Measurements from ENCODE around the gene CEP135. TPM values are rescaled to one million over a fixed set of nuclear protein-coding genes. Genes with fewer than 3 reads are reported as not detected.

The CEP135 gene
- total RNA-seq, 1 donor from 2014 or later, result 4.8 TPM

GRCh38 chr4:56077676-56078075 is 128.9 kb downstream of the CEP135 start:
- DNase-seq (ENCODE audit: low read depth), result no peak

DNA sequence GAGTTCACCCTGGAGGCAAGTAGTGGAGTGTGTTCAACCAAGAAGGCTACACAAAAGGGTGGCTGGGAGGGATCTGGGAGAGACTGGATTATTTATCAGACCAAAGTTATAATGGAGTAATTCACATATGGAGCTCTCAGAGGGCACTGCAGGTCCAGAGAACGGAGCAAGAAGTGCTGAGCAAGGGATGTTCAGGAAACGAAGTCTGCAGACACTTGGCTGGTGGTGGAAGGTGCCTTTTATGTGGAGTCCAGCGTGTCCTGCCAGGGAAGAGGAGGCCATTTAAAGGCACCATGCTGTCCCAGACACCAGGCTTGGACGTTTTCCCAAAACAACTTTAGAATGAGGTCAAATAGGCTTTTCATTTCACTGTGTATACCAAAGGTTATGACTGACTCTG is 130.1 kb downstream of the CEP135 start:
- DNase-seq (ENCODE audit: low read depth), result no peak

DNA sequence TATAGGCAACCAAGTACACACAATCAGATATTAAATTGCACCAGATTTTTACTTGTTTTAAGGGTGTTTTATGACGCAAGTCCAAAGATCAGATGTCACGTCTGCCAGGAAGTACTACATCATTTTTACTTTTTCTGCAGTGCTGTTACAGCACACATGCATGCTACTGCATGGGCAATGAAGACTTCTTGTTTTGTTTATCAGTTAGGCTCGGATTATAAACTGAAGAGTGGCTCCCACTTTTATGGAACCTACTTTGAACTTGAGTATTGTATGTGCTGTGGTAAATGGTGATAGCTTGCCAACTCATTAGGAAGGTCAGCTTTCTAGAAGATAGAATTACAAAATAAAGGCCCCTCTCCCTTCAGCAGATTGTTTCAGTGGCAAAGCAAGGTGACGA is 131.6 kb downstream of the CEP135 start:
- no peak for DNase-seq (ENCODE audit: low read depth)

GRCh38 chr4:56082829-56083228 is 134.1 kb downstream of the CEP135 start:
- DNase-seq (ENCODE audit: low read depth), result no peak

Other genes starting within 250 kb of the CEP135 start
- not detected in 2 replicates for gene EXOC1L, start 129.2 kb upstream of the CEP135 start, total RNA-seq
- 43.4 and 43.5 TPM in 2 replicates for gene EXOC1, start 95.3 kb upstream of the CEP135 start, total RNA-seq